Smooth muscle cell (in vitro differentiated cells): Measurements from ENCODE around the gene AVEN. TPM values are rescaled to one million over a fixed set of nuclear protein-coding genes. Genes with fewer than 3 reads are reported as not detected.

Experiments
- DNase-seq: peaks from one replicate; lab custom pipeline; 2025; ENCODE audit not compliant: unreplicated experiment; lab: John Stamatoyannopoulos, UW
- H2AFZ ChIP-seq: fragments of 200-600 bp; sonication (generic); 2 replicates; pipeline ENCODE4 v1.6.0; 2016; ENCODE audit warnings: antibody characterized with exemption, low read depth, mild to moderate bottlenecking
- H3F3A ChIP-seq: fragments of 200-600 bp; sonication (generic); 2 replicates; pipeline ENCODE4 v1.6.0; 2017; ENCODE audit warnings: antibody characterized with exemption, low read depth
- H3K27ac ChIP-seq: fragments of 200-600 bp; sonication (generic); 2 replicates; pipeline ENCODE4 v1.5.1; 2016; ENCODE audit warnings: low read depth, mild to moderate bottlenecking
- H3K27me3 ChIP-seq: fragments of 200-600 bp; sonication (generic); 2 replicates; pipeline ENCODE4 v1.6.1; 2016; ENCODE audit warnings: low read depth, mild to moderate bottlenecking
- H3K36me3 ChIP-seq: fragments of 200-600 bp; sonication (generic); 2 replicates; pipeline ENCODE4 v1.5.1; 2016; ENCODE audit warnings: low read depth
- H3K4me1 ChIP-seq: fragments of 200-600 bp; sonication (generic); 2 replicates; pipeline ENCODE4 v1.5.1; 2016; ENCODE audit warnings: low read depth
- H3K4me2 ChIP-seq: fragments of 200-600 bp; sonication (generic); 2 replicates; pipeline ENCODE4 v1.6.0; 2016; ENCODE audit warnings: mild to moderate bottlenecking
- H3K4me3 ChIP-seq: fragments of 200-600 bp; sonication (generic); 2 replicates; pipeline ENCODE4 v1.5.1; 2016; ENCODE audit warnings: mild to moderate bottlenecking
- H3K79me2 ChIP-seq: fragments of 200-600 bp; sonication (generic); 2 replicates; pipeline ENCODE4 v1.6.0; 2016; ENCODE audit warnings: low read depth, mild to moderate bottlenecking
- H3K9ac ChIP-seq: fragments of 200-600 bp; sonication (generic); 2 replicates; pipeline ENCODE4 v1.6.0; 2016; ENCODE audit warnings: low read depth
- H3K9me3 ChIP-seq: fragments of 200-600 bp; sonication (generic); replicated peaks from 2 replicates; pipeline ENCODE4 v1.5.1; 2016; ENCODE audit warnings: low read depth
- H4K20me1 ChIP-seq: fragments of 200-600 bp; sonication (generic); 2 replicates; pipeline ENCODE4 v1.6.0; 2016; ENCODE audit warnings: low read depth
- WGBS: methylation state at CpG from one replicate; pipeline ENCODE4 v1.1.7; 2016; ENCODE audit warnings: low lambda C conversion rate; 5-methylcytosine and 5-hydroxymethylcytosine counted together
- polyA plus RNA-seq: library from polyadenylated mRNA; unstranded; fragments of >200 nt; fragmentation: Nextera tagmentation; extraction: Ambion mirVana; gene quantifications from 2 replicates; pipeline ENCODE4 v1.2.1, GENCODE V29; 2016
- total RNA-seq: library from RNA; depleted of rRNA; stranded (reverse); fragments of >200 nt; gene quantifications from 2 replicates; pipeline ENCODE4 v1.2.3, GENCODE V29; 2014
- TF ChIP-seq, protein P1 (sequence below): fragments of 200-600 bp; sonication (generic); IDR thresholded peaks from 2 replicates; pipeline ENCODE4 v1.5.1; 2017; ENCODE audit warnings: borderline replicate concordance, mild to moderate bottlenecking, antibody characterized with exemption; ENCODE audit not compliant: insufficient read depth, poor library complexity, severe bottlenecking

AVEN gene
- total and polyA plus RNA-seq, 2 experiments from 2014 or later, result 10.6 to 15.7 TPM

DNA sequence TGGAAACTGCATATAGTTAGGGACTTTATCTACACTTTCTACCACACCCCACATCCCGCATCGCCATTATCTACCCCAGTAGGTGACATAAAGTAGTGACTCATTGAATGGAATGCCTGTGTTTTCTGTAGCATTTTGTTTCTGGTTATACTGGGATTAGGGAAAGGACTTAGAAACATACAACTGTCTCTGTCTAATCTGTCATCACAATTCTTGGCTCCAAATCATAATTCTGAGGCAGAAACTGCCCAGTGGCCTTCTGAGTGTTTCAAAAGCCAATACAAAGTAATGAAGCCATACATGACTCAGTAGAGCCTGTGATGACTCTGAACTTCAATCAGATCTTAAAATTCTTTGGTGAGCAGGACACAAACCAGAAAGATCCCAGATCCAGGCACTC is 186.4 kb downstream of the AVEN start:
- Histone ChIP-seq H3K9me3 (no peaks in the 10 kb centered on the region), H3K9ac (no peak overlapping the region), H2AFZ (no peak overlapping the region), H3K4me3 (no peak overlapping the region), H3K4me2 (peak overlapping the region; percentile 27), H3K27me3 (no peaks in the 10 kb centered on the region), H3F3A (no peaks in the 10 kb centered on the region), H3K4me1 (no peaks in the 10 kb centered on the region), H4K20me1 (no peaks in the 10 kb centered on the region), H3K79me2 (no peaks in the 10 kb centered on the region), H3K36me3 (no peaks in the 10 kb centered on the region), H3K27ac (peak overlapping the region; percentile 66)
- WGBS, result 0% methylated on average over 2 of the region's 2 CpGs
- TF ChIP-seq, protein P1, sequence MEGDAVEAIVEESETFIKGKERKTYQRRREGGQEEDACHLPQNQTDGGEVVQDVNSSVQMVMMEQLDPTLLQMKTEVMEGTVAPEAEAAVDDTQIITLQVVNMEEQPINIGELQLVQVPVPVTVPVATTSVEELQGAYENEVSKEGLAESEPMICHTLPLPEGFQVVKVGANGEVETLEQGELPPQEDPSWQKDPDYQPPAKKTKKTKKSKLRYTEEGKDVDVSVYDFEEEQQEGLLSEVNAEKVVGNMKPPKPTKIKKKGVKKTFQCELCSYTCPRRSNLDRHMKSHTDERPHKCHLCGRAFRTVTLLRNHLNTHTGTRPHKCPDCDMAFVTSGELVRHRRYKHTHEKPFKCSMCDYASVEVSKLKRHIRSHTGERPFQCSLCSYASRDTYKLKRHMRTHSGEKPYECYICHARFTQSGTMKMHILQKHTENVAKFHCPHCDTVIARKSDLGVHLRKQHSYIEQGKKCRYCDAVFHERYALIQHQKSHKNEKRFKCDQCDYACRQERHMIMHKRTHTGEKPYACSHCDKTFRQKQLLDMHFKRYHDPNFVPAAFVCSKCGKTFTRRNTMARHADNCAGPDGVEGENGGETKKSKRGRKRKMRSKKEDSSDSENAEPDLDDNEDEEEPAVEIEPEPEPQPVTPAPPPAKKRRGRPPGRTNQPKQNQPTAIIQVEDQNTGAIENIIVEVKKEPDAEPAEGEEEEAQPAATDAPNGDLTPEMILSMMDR, result no peak
- DNase-seq, result no peak

DNA sequence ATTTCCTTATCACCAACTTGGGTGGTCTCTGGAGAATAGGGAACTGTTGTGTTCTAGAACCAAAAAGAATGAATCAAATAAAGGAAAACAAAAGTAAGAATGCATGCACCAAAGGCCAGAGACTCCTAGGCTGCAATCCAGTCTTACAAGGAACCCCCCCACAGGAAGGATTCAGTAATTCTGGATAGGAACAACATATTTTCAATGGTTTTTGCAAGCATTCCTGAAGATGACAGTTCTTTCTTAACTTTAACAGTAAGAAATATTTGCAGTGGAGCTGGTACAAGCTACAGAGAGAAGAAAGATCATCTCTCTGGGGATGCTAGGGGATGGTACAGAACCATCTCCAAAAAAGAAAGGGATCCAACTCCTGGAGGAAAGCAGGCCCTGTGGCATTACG is 186.9 kb downstream of the AVEN start:
- Histone ChIP-seq H3K27ac (peak overlapping the region; percentile 66), H3K27me3 (no peaks in the 10 kb centered on the region), H3K9ac (no peak overlapping the region), H3K4me2 (peak overlapping the region; percentile 20), H3K36me3 (no peaks in the 10 kb centered on the region), H4K20me1 (no peaks in the 10 kb centered on the region), H3K4me3 (no peak overlapping the region), H3F3A (no peaks in the 10 kb centered on the region), H3K4me1 (no peaks in the 10 kb centered on the region), H3K79me2 (no peaks in the 10 kb centered on the region), H2AFZ (no peak overlapping the region), H3K9me3 (no peaks in the 10 kb centered on the region)
- TF ChIP-seq, protein P1, result no peak
- DNase-seq, result no peak
- WGBS, result 5% methylated on average over 1 of the region's 1 CpG

DNA sequence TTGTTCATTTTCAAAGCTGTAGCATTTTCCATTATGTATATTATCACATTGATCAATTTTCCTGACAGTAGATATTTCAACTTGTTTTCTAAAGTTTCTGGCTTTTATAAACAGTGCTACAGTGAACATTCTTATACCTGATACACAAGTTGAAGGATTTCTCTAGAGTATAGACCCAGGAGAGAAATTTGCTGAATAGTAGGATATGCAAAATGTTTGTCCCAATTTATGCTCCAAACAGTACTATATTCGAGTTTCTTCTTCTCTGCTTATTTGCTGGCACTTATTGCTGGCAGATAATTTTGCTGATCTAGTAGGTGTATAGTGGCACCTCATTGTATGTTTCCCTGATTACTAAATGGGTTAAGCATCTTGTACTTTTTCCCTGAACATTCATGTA is 187.9 kb downstream of the AVEN start:
- no peak overlapping the region for H3K4me3 ChIP-seq
- no peak overlapping the region for H3K9ac ChIP-seq
- TF ChIP-seq, protein P1, result no peak
- H3K36me3 ChIP-seq, result no peaks in the 10 kb centered on the region
- 100% methylated on average over 1 of the region's 1 CpG for WGBS
- H3K27ac ChIP-seq, result no peak overlapping the region
- H2AFZ ChIP-seq, result no peak overlapping the region
- no peaks in the 10 kb centered on the region for H4K20me1 ChIP-seq
- H3K27me3 ChIP-seq, result no peaks in the 10 kb centered on the region
- no peak for DNase-seq
- H3K79me2 ChIP-seq, result no peaks in the 10 kb centered on the region
- no peaks in the 10 kb centered on the region for H3K4me1 ChIP-seq
- no peak overlapping the region for H3K4me2 ChIP-seq
- no peaks in the 10 kb centered on the region for H3K9me3 ChIP-seq
- H3F3A ChIP-seq, result no peaks in the 10 kb centered on the region

DNA sequence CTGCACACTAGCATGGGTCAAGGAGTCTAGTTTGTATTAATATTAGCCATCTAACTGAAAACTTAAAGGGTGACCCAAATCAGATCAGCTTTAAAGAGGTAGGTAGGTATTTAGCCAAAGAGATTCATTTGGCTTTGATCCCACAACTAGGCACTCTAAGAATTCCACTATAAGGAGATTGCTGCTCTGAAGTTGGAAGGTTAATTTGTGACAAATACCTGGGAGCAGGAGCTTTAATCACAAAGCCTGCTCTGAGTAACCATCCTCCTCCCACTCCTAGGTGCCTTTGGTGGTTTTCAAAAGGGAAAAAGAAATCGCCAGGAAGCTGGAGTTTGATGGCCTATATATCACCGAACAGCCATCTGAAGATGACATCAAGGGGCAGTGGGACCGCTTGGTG is 191.0 kb downstream of the AVEN start:
- no peak for DNase-seq
- WGBS, result 91% methylated on average over 3 of the region's 3 CpGs
- H3K4me2 ChIP-seq, result no peak overlapping the region
- TF ChIP-seq, protein P1, result no peak
- no peaks in the 10 kb centered on the region for H3K36me3 ChIP-seq
- no peak overlapping the region for H2AFZ ChIP-seq
- H3K4me3 ChIP-seq, result no peak overlapping the region
- no peaks in the 10 kb centered on the region for H3F3A ChIP-seq
- H3K27ac ChIP-seq, result no peak overlapping the region
- H3K4me1 ChIP-seq, result no peaks in the 10 kb centered on the region
- H3K79me2 ChIP-seq, result no peaks in the 10 kb centered on the region
- no peak overlapping the region for H3K9ac ChIP-seq
- H3K27me3 ChIP-seq, result no peaks in the 10 kb centered on the region
- no peaks in the 10 kb centered on the region for H3K9me3 ChIP-seq
- H4K20me1 ChIP-seq, result no peaks in the 10 kb centered on the region
